ENCODE data around the gene SLC2A13.

The SLC2A13 gene

GRCh38 chr12:40106655-40107054, 774 bp upstream of the SLC2A13 start:
- H3K4me3 ChIP-seq = peak overlapping the region in 3 of 7 experiments; percentile 11 to 96 (median 29)
- peak overlapping the region in 2 of 21 experiments; percentile 83 to 86 for H3K27ac ChIP-seq

- H3K27ac ChIP-seq = peak overlapping the region in 5 of 21 experiments; percentile 45 to 86 (median 83)
- H3K4me3 ChIP-seq = peak overlapping the region; percentile 72 to 99 (median 93)
These were observed 287 bp upstream of the SLC2A13 start for GRCh38 chr12:40106202-40106533.

- peak overlapping the region in 20 of 21 experiments; percentile 45 to 90 (median 75) for H3K27ac ChIP-seq
- H3K4me3 ChIP-seq = peak overlapping the region; percentile 72 to 99 (median 93)
These were observed 691 bp downstream of the SLC2A13 start for GRCh38 chr12:40105265-40105514.

- H3K27ac ChIP-seq = peak overlapping the region in 17 of 21 experiments; percentile 45 to 90 (median 81)
- peak overlapping the region; percentile 72 to 99 (median 93) for H3K4me3 ChIP-seq
These were observed 1.2 kb downstream of the SLC2A13 start for GRCh38 chr12:40104461-40105264.

- no peak overlapping the region for H3K4me3 ChIP-seq
- no peak overlapping the region for H3K27ac ChIP-seq
These were observed 2.8 kb downstream of the SLC2A13 start for GRCh38 chr12:40103043-40103442.

- no peak overlapping the region for H3K4me3 ChIP-seq
These were observed 4.1 kb downstream of the SLC2A13 start for GRCh38 chr12:40101747-40102146.

GRCh38 chr12:40099423-40099853, 6.4 kb downstream of the SLC2A13 start:
- Histone ChIP-seq H3K4me3 (no peak overlapping the region), H3K27ac (no peak overlapping the region)

More at GRCh38 chr12:40101747-40102146, 4.1 kb downstream of the SLC2A13 start:
- no peak overlapping the region for H3K27ac ChIP-seq

GRCh38 chr12:40098406-40099145, 7.3 kb downstream of the SLC2A13 start:
- Histone ChIP-seq H3K4me3 (no peak overlapping the region), H3K27ac (no peak overlapping the region)

GRCh38 chr12:40093512-40093911, 12.4 kb downstream of the SLC2A13 start:
- Histone ChIP-seq H3K27ac (no peak overlapping the region), H3K4me3 (no peak overlapping the region)

GRCh38 chr12:40086471-40086870, 19.4 kb downstream of the SLC2A13 start:
- Histone ChIP-seq H3K27ac (no peak overlapping the region), H3K4me3 (no peak overlapping the region)

- no peak overlapping the region for H3K4me3 ChIP-seq
- H3K27ac ChIP-seq = no peak overlapping the region
These were observed 27.6 kb downstream of the SLC2A13 start for GRCh38 chr12:40078266-40078665.

GRCh38 chr12:40075458-40075857, 30.4 kb downstream of the SLC2A13 start:
- no peak overlapping the region for H3K27ac ChIP-seq
- no peak overlapping the region for H3K4me3 ChIP-seq

GRCh38 chr12:40068416-40068815, 37.5 kb downstream of the SLC2A13 start:
- Histone ChIP-seq H3K4me3 (no peak overlapping the region), H3K27ac (no peak overlapping the region)

- no peak overlapping the region for H3K4me3 ChIP-seq
- no peak overlapping the region for H3K27ac ChIP-seq
These were observed 40.2 kb downstream of the SLC2A13 start for GRCh38 chr12:40065636-40066035.

- Histone ChIP-seq H3K27ac (no peak overlapping the region), H3K4me3 (no peak overlapping the region)
These were observed 42.5 kb downstream of the SLC2A13 start for GRCh38 chr12:40063414-40063813.

- Histone ChIP-seq H3K27ac (no peak overlapping the region), H3K4me3 (no peak overlapping the region)
These were observed 47.1 kb downstream of the SLC2A13 start for GRCh38 chr12:40058721-40059190.

GRCh38 chr12:40056373-40056772, 49.5 kb downstream of the SLC2A13 start:
- no peak overlapping the region for H3K4me3 ChIP-seq
- no peak overlapping the region for H3K27ac ChIP-seq

- Histone ChIP-seq H3K27ac (no peak overlapping the region), H3K4me3 (no peak overlapping the region)
These were observed 50.1 kb downstream of the SLC2A13 start for GRCh38 chr12:40055776-40056175.

GRCh38 chr12:40055228-40055579, 50.7 kb downstream of the SLC2A13 start:
- H3K4me3 ChIP-seq = no peak overlapping the region
- H3K27ac ChIP-seq = no peak overlapping the region

- no peak overlapping the region for H3K4me3 ChIP-seq
- H3K27ac ChIP-seq = peak overlapping the region in 1 of 21 experiments; percentile 9
These were observed 51.2 kb downstream of the SLC2A13 start for GRCh38 chr12:40054555-40055227.

GRCh38 chr12:40049268-40049667, 56.6 kb downstream of the SLC2A13 start:
- Histone ChIP-seq H3K4me3 (no peak overlapping the region), H3K27ac (no peak overlapping the region)

Data from skin epidermis (tissue), 12 donors.